Astrocyte (in vitro differentiated cells and primary cell): ENCODE data around the gene TBC1D8. TPM values are rescaled to one million over a fixed set of nuclear protein-coding genes. Genes with fewer than 3 reads are reported as not detected.

Experiments
- DNase-seq: peaks from one replicate; pipeline ENCODE4 v3.0.0-alpha.2; 2010; ENCODE audit warnings: low read depth
- FAIRE-seq: peaks from 2 replicates; lab custom pipeline; 2011; peaks lifted over from hg19 to GRCh38; lab: Jason Lieb, UNC
- H2AFZ ChIP-seq: 2 replicates; pipeline ENCODE4 v1.6.0; 2012; ENCODE audit warnings: low read depth, low read length, inconsistent platforms
- H3K27ac ChIP-seq: 2 replicates; pipeline ENCODE4 v1.5.1; 2011; ENCODE audit warnings: low read depth, low read length, inconsistent platforms
- H3K27me3 ChIP-seq: 2 replicates; pipeline ENCODE4 v1.6.0; 2011; ENCODE audit warnings: low read length, inconsistent platforms; ENCODE audit not compliant: insufficient read depth
- H3K36me3 ChIP-seq: 2 replicates; pipeline ENCODE4 v1.5.1; 2011; ENCODE audit warnings: low read length, inconsistent platforms; ENCODE audit not compliant: insufficient read depth
- H3K4me1 ChIP-seq: 2 replicates; pipeline ENCODE4 v1.5.1; 2011; ENCODE audit warnings: low read length, inconsistent platforms; ENCODE audit not compliant: insufficient read depth
- H3K4me2 ChIP-seq: 2 replicates; pipeline ENCODE4 v1.6.0; 2012; ENCODE audit warnings: low read length, inconsistent platforms
- H3K4me3 ChIP-seq: 2 replicates; pipeline ENCODE4 v1.5.1; 2011; ENCODE audit warnings: low read depth, mild to moderate bottlenecking, low read length, inconsistent platforms; ENCODE audit not compliant: insufficient read depth
- H3K79me2 ChIP-seq: 2 replicates; pipeline ENCODE4 v1.6.0; 2012; ENCODE audit warnings: mild to moderate bottlenecking, low read length, inconsistent platforms; ENCODE audit not compliant: insufficient read depth
- H3K9ac ChIP-seq: 2 replicates; pipeline ENCODE4 v1.6.0; 2012; ENCODE audit warnings: mild to moderate bottlenecking, low read length, inconsistent platforms
- H3K9me3 ChIP-seq: 2 replicates; pipeline ENCODE4 v1.5.1; 2012; ENCODE audit warnings: low read depth, mild to moderate bottlenecking, low read length, inconsistent platforms; ENCODE audit not compliant: insufficient read depth
- H4K20me1 ChIP-seq: 2 replicates; pipeline ENCODE4 v1.6.0; 2012; ENCODE audit warnings: low read length, inconsistent platforms; ENCODE audit not compliant: insufficient read depth
- H3K27ac Mint-ChIP-seq: one replicate; pipeline ENCODE4 v1.8.0; 2021; ENCODE audit warnings: mild to moderate bottlenecking, mixed read lengths; ENCODE audit not compliant: unreplicated experiment
- H3K27me3 Mint-ChIP-seq: one replicate; pipeline ENCODE4 v1.8.0; 2021; ENCODE audit warnings: low read depth, mixed read lengths; ENCODE audit not compliant: unreplicated experiment
- H3K36me3 Mint-ChIP-seq: one replicate; pipeline ENCODE4 v1.8.0; 2021; ENCODE audit warnings: low read depth, mixed read lengths; ENCODE audit not compliant: unreplicated experiment
- H3K4me1 Mint-ChIP-seq: one replicate; pipeline ENCODE4 v1.8.0; 2021; ENCODE audit warnings: low read depth, mixed read lengths; ENCODE audit not compliant: unreplicated experiment
- H3K4me3 Mint-ChIP-seq: one replicate; pipeline ENCODE4 v1.8.0; 2021; ENCODE audit warnings: mild to moderate bottlenecking, moderate library complexity, mixed read lengths; ENCODE audit not compliant: unreplicated experiment
- H3K9me3 Mint-ChIP-seq: one replicate; pipeline ENCODE4 v1.8.0; 2021; ENCODE audit warnings: mild to moderate bottlenecking, mixed read lengths; ENCODE audit not compliant: unreplicated experiment
- CTCF ChIP-seq: IDR thresholded peaks from 2 replicates; pipeline ENCODE4 v1.5.1; 2011; ENCODE audit warnings: low read depth, mild to moderate bottlenecking, inconsistent platforms, low read length, moderate library complexity; ENCODE audit not compliant: insufficient read depth
- EZH2 ChIP-seq: IDR thresholded peaks from 2 replicates; pipeline ENCODE4 v1.6.1; 2012; ENCODE audit warnings: mild to moderate bottlenecking, low read length, inconsistent platforms; ENCODE audit not compliant: insufficient read depth
- total RNA-seq: library from RNA; stranded (reverse); gene quantifications from 2 replicates; pipeline ENCODE4 v1.2.1, GENCODE V29; 2021

Gene TBC1D8
- total RNA-seq, 1 donor from 2014 or later: 2.4 TPM

GRCh38 chr2:101142163-101142562 is 9.0 kb downstream of the TBC1D8 start:
- H3K9me3 ChIP-seq: no peaks in the 10 kb centered on the region
- H4K20me1 ChIP-seq: no peaks in the 10 kb centered on the region
- Mint-ChIP-seq H3K27me3 (peaks cover 3% of the 10 kb centered on the region), H3K36me3 (peaks cover 1% of the 10 kb centered on the region), H3K4me1 (peaks cover 16% of the 10 kb centered on the region), H3K9me3 (no peaks in the 10 kb centered on the region), H3K4me3 (no peak overlapping the region), H3K27ac (no peak overlapping the region)
- H3K36me3 ChIP-seq: no peaks in the 10 kb centered on the region
- FAIRE-seq: no peak
- no peak overlapping the region for H3K4me2 ChIP-seq
- TF ChIP-seq CTCF (no peak), EZH2 (no peak)
- no peaks in the 10 kb centered on the region for H3K4me1 ChIP-seq
- H3K27ac ChIP-seq: no peak overlapping the region
- H3K9ac ChIP-seq: no peak overlapping the region
- DNase-seq: no peak
- H3K27me3 ChIP-seq: peaks cover 2% of the 10 kb centered on the region
- H3K4me3 ChIP-seq: no peak overlapping the region
- no peaks in the 10 kb centered on the region for H3K79me2 ChIP-seq
- no peak overlapping the region for H2AFZ ChIP-seq

GRCh38 chr2:101140978-101141655 is 10.1 kb downstream of the TBC1D8 start:
- Histone ChIP-seq H3K9ac (no peak overlapping the region), H3K4me2 (no peak overlapping the region), H3K4me1 (no peaks in the 10 kb centered on the region), H3K27ac (no peak overlapping the region), H3K4me3 (no peak overlapping the region), H3K27me3 (no peaks in the 10 kb centered on the region), H3K36me3 (no peaks in the 10 kb centered on the region), H3K79me2 (no peaks in the 10 kb centered on the region), H4K20me1 (no peaks in the 10 kb centered on the region), H2AFZ (no peak overlapping the region), H3K9me3 (no peaks in the 10 kb centered on the region)
- DNase-seq (no peak), FAIRE-seq (no peak)
- Mint-ChIP-seq H3K4me1 (peaks cover 16% of the 10 kb centered on the region), H3K27me3 (peaks cover 3% of the 10 kb centered on the region), H3K27ac (no peak overlapping the region), H3K9me3 (no peaks in the 10 kb centered on the region), H3K36me3 (peaks cover 1% of the 10 kb centered on the region), H3K4me3 (no peak overlapping the region)
- TF ChIP-seq CTCF: no peak
- TF ChIP-seq EZH2: no peak

- TF ChIP-seq CTCF (no peak), EZH2 (no peak)
- Mint-ChIP-seq H3K36me3 (peaks cover 1% of the 10 kb centered on the region), H3K27ac (no peak overlapping the region), H3K27me3 (peaks cover 3% of the 10 kb centered on the region), H3K4me1 (peaks cover 11% of the 10 kb centered on the region), H3K9me3 (no peaks in the 10 kb centered on the region), H3K4me3 (no peak overlapping the region)
- Histone ChIP-seq H3K4me2 (no peak overlapping the region), H3K27me3 (no peaks in the 10 kb centered on the region), H3K9ac (no peak overlapping the region), H3K4me1 (no peaks in the 10 kb centered on the region), H4K20me1 (no peaks in the 10 kb centered on the region), H3K79me2 (no peaks in the 10 kb centered on the region), H3K36me3 (no peaks in the 10 kb centered on the region), H3K27ac (no peak overlapping the region), H3K9me3 (no peaks in the 10 kb centered on the region), H2AFZ (no peak overlapping the region), H3K4me3 (no peak overlapping the region)
- FAIRE-seq (no peak), DNase-seq (no peak)
Measured at GRCh38 chr2:101140237-101140636, 10.9 kb downstream of the TBC1D8 start.
